GM23248 (cell line): ENCODE results near the gene CD83. TPM values are rescaled to one million over a fixed set of nuclear protein-coding genes. Genes with fewer than 3 reads are reported as not detected.

Source experiments
- DNase-seq: peaks from one replicate; pipeline ENCODE4 v3.0.0-alpha.2; 2015
- H2AFZ ChIP-seq: fragments of 200-600 bp; sonication (generic); 2 replicates; pipeline ENCODE4 v1.6.1; 2016; ENCODE audit warnings: antibody characterized with exemption
- H3F3A ChIP-seq: fragments of 200-600 bp; sonication (generic); 2 replicates; pipeline ENCODE4 v1.6.1; 2016; ENCODE audit warnings: mild to moderate bottlenecking, antibody characterized with exemption, mixed run types; ENCODE audit not compliant: insufficient read depth
- H3K27ac ChIP-seq: fragments of 200-600 bp; sonication (generic); 2 replicates; pipeline ENCODE4 v1.5.1; 2016; ENCODE audit warnings: mild to moderate bottlenecking
- H3K27me3 ChIP-seq: fragments of 200-600 bp; sonication (generic); replicated peaks from 2 replicates; pipeline ENCODE4 v1.6.1; 2016; ENCODE audit warnings: mild to moderate bottlenecking; ENCODE audit not compliant: insufficient read depth
- H3K36me3 ChIP-seq: fragments of 200-600 bp; sonication (generic); 2 replicates; pipeline ENCODE4 v1.6.1; 2016; ENCODE audit warnings: low read depth, mild to moderate bottlenecking
- H3K4me1 ChIP-seq: fragments of 200-600 bp; sonication (generic); 2 replicates; pipeline ENCODE4 v1.6.1; 2016; ENCODE audit warnings: mild to moderate bottlenecking; ENCODE audit not compliant: insufficient read depth
- H3K4me2 ChIP-seq: fragments of 200-600 bp; sonication (generic); one replicate; pipeline ENCODE4 v1.6.1; 2016; ENCODE audit warnings: mild to moderate bottlenecking; ENCODE audit not compliant: unreplicated experiment
- H3K4me3 ChIP-seq: fragments of 200-600 bp; sonication (generic); 2 replicates; pipeline ENCODE4 v1.5.1; 2016; ENCODE audit warnings: mild to moderate bottlenecking
- H3K79me2 ChIP-seq: fragments of 200-600 bp; sonication (generic); 2 replicates; pipeline ENCODE4 v1.6.1; 2016; ENCODE audit warnings: mild to moderate bottlenecking; ENCODE audit not compliant: insufficient read depth
- H3K9ac ChIP-seq: fragments of 200-600 bp; sonication (generic); 2 replicates; pipeline ENCODE4 v1.6.1; 2016; ENCODE audit warnings: mild to moderate bottlenecking
- H3K9me2 ChIP-seq: fragments of 200-600 bp; sonication (generic); 2 replicates; pipeline ENCODE4 v1.6.1; 2016; ENCODE audit warnings: mixed run types, mild to moderate bottlenecking, moderate library complexity; ENCODE audit not compliant: insufficient read depth
- H3K9me3 ChIP-seq: fragments of 200-600 bp; sonication (generic); one replicate; pipeline ENCODE4 v1.6.1; 2017; ENCODE audit warnings: low read depth
- H4K20me1 ChIP-seq: fragments of 200-600 bp; sonication (generic); 2 replicates; pipeline ENCODE4 v1.6.0; 2016; ENCODE audit not compliant: insufficient read depth
- EZH2 ChIP-seq: fragments of 200-600 bp; sonication (generic); IDR thresholded peaks from 2 replicates; pipeline ENCODE4 v1.6.1; 2018; ENCODE audit warnings: antibody characterized with exemption, mild to moderate bottlenecking; ENCODE audit not compliant: insufficient read depth, poor library complexity, severe bottlenecking
- EZH2phosphoT487 ChIP-seq: fragments of 200-600 bp; sonication (generic); IDR thresholded peaks from 2 replicates; pipeline ENCODE4 v1.6.1; 2018; ENCODE audit warnings: antibody characterized with exemption, moderate library complexity, mild to moderate bottlenecking, low read depth; ENCODE audit not compliant: insufficient read depth
- WGBS, 2 experiments: methylation state at CpG; one replicate each; pipeline ENCODE4 v1.1.6; 2015 to 2017; ENCODE audit warnings: low lambda C conversion rate in 2 of 2, low coverage in 1 of 2; ENCODE audit errors: missing lambda C conversion rate in 2 of 2; 5-methylcytosine and 5-hydroxymethylcytosine counted together
- in situ Hi-C: fragments of 300-500 bp; cut with MboI; formaldehyde crosslinking; loops from 2 replicates; pipeline ENCODE4 v1.15.0; 2020
- polyA plus RNA-seq: library from polyadenylated mRNA; unstranded; fragments of >200 nt; fragmentation: Nextera tagmentation; extraction: Ambion mirVana; gene quantifications from 2 replicates; pipeline ENCODE4 v1.2.1, GENCODE V29; 2016
- total RNA-seq: library from RNA; depleted of rRNA; stranded (reverse); fragments of >200 nt; shearing (Covaris generic); gene quantifications from 2 replicates; pipeline ENCODE4 v1.2.3, GENCODE V29; 2014

Gene CD83
- total and polyA plus RNA-seq, 2 experiments from 2014 or later = 1.2 to 1.5 TPM

- in situ Hi-C loops = no loop called here
- Histone ChIP-seq H3K27ac (no peak overlapping the region), H2AFZ (no peak overlapping the region), H3K9me3 (no peaks in the 10 kb centered on the region), H4K20me1 (no peaks in the 10 kb centered on the region), H3K36me3 (no peaks in the 10 kb centered on the region), H3K79me2 (no peaks in the 10 kb centered on the region), H3K27me3 (no peaks in the 10 kb centered on the region), H3K9ac (no peak overlapping the region), H3K4me2 (no peak overlapping the region), H3K4me1 (peaks cover 9% of the 10 kb centered on the region), H3K4me3 (no peak overlapping the region), H3F3A (0 out of 2 replicates have a peak, but pooled peaks cover 5% of the 10 kb centered on the region), H3K9me2 (no peaks in the 10 kb centered on the region)
- WGBS, 2 experiments = 89 to 91% methylated on average over 4 of the region's 4 CpGs
- no peak for DNase-seq
- TF ChIP-seq EZH2 = no peak
- TF ChIP-seq EZH2phosphoT487 = no peak
Measured at GRCh38 chr6:14121936-14122344, 4.4 kb downstream of the CD83 start.

- no peak overlapping the region for H3K9ac ChIP-seq
Measured at GRCh38 chr6:14123386-14124111, 6.0 kb downstream of the CD83 start.

GRCh38 chr6:14125346-14125745 is 7.8 kb downstream of the CD83 start:
- Histone ChIP-seq H3K4me2 (no peak overlapping the region), H3K4me3 (no peak overlapping the region), H3K4me1 (peaks cover 9% of the 10 kb centered on the region), H3K27me3 (no peaks in the 10 kb centered on the region), H3K9me3 (no peaks in the 10 kb centered on the region), H3K9ac (no peak overlapping the region), H3F3A (0 out of 2 replicates have a peak, but pooled peaks cover 3% of the 10 kb centered on the region), H4K20me1 (no peaks in the 10 kb centered on the region), H3K27ac (no peak overlapping the region), H3K79me2 (no peaks in the 10 kb centered on the region), H3K36me3 (no peaks in the 10 kb centered on the region), H3K9me2 (no peaks in the 10 kb centered on the region), H2AFZ (no peak overlapping the region)
- 35 to 65% methylated on average over 3 of the region's 3 CpGs for WGBS, 2 experiments
- DNase-seq = no peak
- no peak for TF ChIP-seq EZH2phosphoT487
- no peak for TF ChIP-seq EZH2
- in situ Hi-C loops = no loop called here

More at GRCh38 chr6:14123386-14124111, 6.0 kb downstream of the CD83 start:
- Histone ChIP-seq H3K79me2 (no peaks in the 10 kb centered on the region), H3K4me1 (peaks cover 9% of the 10 kb centered on the region), H3K36me3 (no peaks in the 10 kb centered on the region), H2AFZ (no peak overlapping the region), H4K20me1 (no peaks in the 10 kb centered on the region), H3K9me2 (no peaks in the 10 kb centered on the region), H3K9me3 (no peaks in the 10 kb centered on the region), H3F3A (0 out of 2 replicates have a peak, but pooled peaks cover 5% of the 10 kb centered on the region), H3K27ac (no peak overlapping the region), H3K27me3 (no peaks in the 10 kb centered on the region), H3K4me2 (no peak overlapping the region), H3K4me3 (no peak overlapping the region)
- DNase-seq = peak; percentile 67
- in situ Hi-C loops = no loop called here
- 82 to 87% methylated on average over 6 of the region's 6 CpGs for WGBS, 2 experiments
- no peak for TF ChIP-seq EZH2
- no peak for TF ChIP-seq EZH2phosphoT487

- H3K4me1 ChIP-seq = peaks cover 9% of the 10 kb centered on the region
- H3K4me2 ChIP-seq = no peak overlapping the region
- H2AFZ ChIP-seq = no peak overlapping the region
- no peak overlapping the region for H3K9ac ChIP-seq
- no peaks in the 10 kb centered on the region for H3K9me2 ChIP-seq
- H3K79me2 ChIP-seq = no peaks in the 10 kb centered on the region
- no peaks in the 10 kb centered on the region for H3K9me3 ChIP-seq
- no peaks in the 10 kb centered on the region for H3F3A ChIP-seq
- no peak overlapping the region for H3K27ac ChIP-seq
- no peaks in the 10 kb centered on the region for H4K20me1 ChIP-seq
- WGBS, 2 experiments = 17 to 19% methylated on average over 5 of the region's 5 CpGs
- in situ Hi-C loops = no loop called here
- H3K27me3 ChIP-seq = no peaks in the 10 kb centered on the region
- peak; percentile 53 for DNase-seq
- no peaks in the 10 kb centered on the region for H3K36me3 ChIP-seq
- H3K4me3 ChIP-seq = no peak overlapping the region
- TF ChIP-seq EZH2 = no peak
- TF ChIP-seq EZH2phosphoT487 = no peak
Measured at GRCh38 chr6:14126191-14126590, 8.6 kb downstream of the CD83 start.
